A549 (cell line): ENCODE measurements around the gene ZNF384. TPM values are rescaled to one million over a fixed set of nuclear protein-coding genes. Genes with fewer than 3 reads are reported as not detected.

Experiments
- ATAC-seq, 2 experiments: fragments of 200-7000 bp in 1 of 2; fragments of >200 bp in 1 of 2; cut with Nextera tagmentation in 1 of 2; cut with Tn5 transposase in 1 of 2; 3 replicates each; pipeline versions ENCODE4 v1.8.0 to v1.9.1; 2018 to 2020; ENCODE audit warnings: mild to moderate bottlenecking in 1 of 2, moderate library complexity in 1 of 2
- CTCF ChIA-PET: fragments of 300-600 bp; sonication (Branson Sonifier 250); formaldehyde crosslinking; extraction: SDS; loops from one replicate; lab custom pipeline; 2021; ENCODE audit warnings: antibody characterized with exemption, inconsistent platforms; lab: Yijun Ruan, JAX
- POLR2A ChIA-PET: fragments of 350-600 bp; formaldehyde crosslinking; extraction: SDS; loops from one replicate; lab custom pipeline; 2021; ENCODE audit warnings: antibody characterized with exemption, inconsistent platforms; lab: Yijun Ruan, JAX
- DNase-seq, 2 experiments: peaks; one replicate each; pipeline versions ENCODE4 v3.0.0 to v3.0.0-alpha.2; 2011 to 2016; ENCODE audit warnings: low read depth in 1 of 2, low spot score in 1 of 2
- FAIRE-seq: peaks from 2 replicates; lab custom pipeline; 2011; peaks lifted over from hg19 to GRCh38; lab: Jason Lieb, UNC
- H3K27ac ChIP-seq, 2 experiments: fragments of >200 bp; sonication (Bioruptor Twin); formaldehyde crosslinking; 3 replicates each; pipeline ENCODE4 v1.5.1; 2016 to 2017
- H3K4me1 ChIP-seq: fragments of >200 bp; sonication (Bioruptor Twin); formaldehyde crosslinking; 3 replicates; pipeline ENCODE4 v1.6.1; 2016
- H3K4me2 ChIP-seq: fragments of >200 bp; sonication (Bioruptor Twin); formaldehyde crosslinking; 3 replicates; pipeline ENCODE4 v1.6.1; 2016
- H3K4me3 ChIP-seq: fragments of >200 bp; sonication (Bioruptor Twin); formaldehyde crosslinking; 3 replicates; pipeline ENCODE4 v1.5.1; 2016
- H3K9me3 ChIP-seq: fragments of >200 bp; sonication (Bioruptor Twin); formaldehyde crosslinking; 3 replicates; pipeline ENCODE4 v1.6.1; 2016
- HOXB13 ChIP-seq: fragments of 250-450 bp; sonication (Bioruptor Pico); IDR thresholded peaks from 2 replicates; pipeline ENCODE4 v1.5.0; 2020; ENCODE audit warnings: low read depth, mild to moderate bottlenecking, moderate library complexity
- HOXB5 ChIP-seq: fragments of 250-450 bp; sonication (Bioruptor Pico); IDR thresholded peaks from 2 replicates; pipeline ENCODE4 v1.5.0; 2020; ENCODE audit warnings: mild to moderate bottlenecking, moderate library complexity
- JUN ChIP-seq, 2 experiments: fragments of >200 bp; sonication (Bioruptor Twin); formaldehyde crosslinking; IDR thresholded peaks; 2 replicates in 1 of 2; 3 replicates in 1 of 2; pipeline ENCODE4 v1.6.1; 2016 to 2017
- JUNB ChIP-seq: fragments of >200 bp; sonication (Bioruptor Twin); formaldehyde crosslinking; IDR thresholded peaks from 2 replicates; pipeline ENCODE4 v1.6.1; 2016
- MYC ChIP-seq: IDR thresholded peaks from 2 replicates; pipeline ENCODE4 v1.6.1; 2012; ENCODE audit warnings: mild to moderate bottlenecking, inconsistent platforms, low read length, improper control_type of control experiment, borderline replicate concordance
- NFE2L2 ChIP-seq: fragments of 150-350 bp; conservative IDR thresholded peaks from 2 replicates; pipeline ENCODE4 v1.6.1; 2014; ENCODE audit warnings: low read length
- PHF8 ChIP-seq: fragments of 200-600 bp; sonication (generic); IDR thresholded peaks from 2 replicates; pipeline ENCODE4 v1.6.1; 2016; ENCODE audit warnings: low read depth, mild to moderate bottlenecking, antibody characterized with exemption, moderate library complexity, borderline replicate concordance
- POLR2A ChIP-seq: IDR thresholded peaks from 2 replicates; pipeline ENCODE4 v1.6.1; 2012; ENCODE audit warnings: mild to moderate bottlenecking, low read length
- RAD21 ChIP-seq, 2 experiments: fragments of >200 bp in 1 of 2; sonication (Bioruptor Twin) in 1 of 2; formaldehyde crosslinking in 1 of 2; IDR thresholded peaks in 1 of 2; conservative IDR thresholded peaks in 1 of 2; 2 replicates in 1 of 2; 3 replicates in 1 of 2; pipeline ENCODE4 v1.6.1; 2012 to 2018; ENCODE audit warnings: inconsistent platforms in 1 of 2
- SREBF2 ChIP-seq: fragments of 450-650 bp; IDR thresholded peaks from 2 replicates; pipeline ENCODE4 v1.6.1; 2014; ENCODE audit warnings: mild to moderate bottlenecking, moderate library complexity
- TP53 ChIP-seq: fragments of 250-450 bp; sonication (Bioruptor Pico); IDR thresholded peaks from 2 replicates; pipeline ENCODE4 v1.5.0; 2021; ENCODE audit warnings: mild to moderate bottlenecking, moderate library complexity
- ZC3H11A ChIP-seq: fragments of 450-650 bp; IDR thresholded peaks from 2 replicates; pipeline ENCODE4 v1.6.1; 2014; ENCODE audit warnings: antibody characterized with exemption, mild to moderate bottlenecking
- ZFP36 ChIP-seq: fragments of 450-650 bp; IDR thresholded peaks from 2 replicates; pipeline ENCODE4 v1.6.1; 2014; ENCODE audit warnings: borderline replicate concordance; ENCODE audit not compliant: partially characterized antibody
- ZNF302 ChIP-seq: fragments of 250-450 bp; sonication (Bioruptor Pico); IDR thresholded peaks from 2 replicates; pipeline ENCODE4 v1.9.0; 2021; ENCODE audit warnings: inconsistent platforms, mild to moderate bottlenecking, moderate library complexity
- whole genome bisulfite sequencing: methylation state at CpG from one replicate; pipeline ENCODE4 v1.1.6; 2017; ENCODE audit errors: missing lambda C conversion rate; 5-methylcytosine and 5-hydroxymethylcytosine counted together
- polyA plus RNA-seq, 4 experiments: library from polyadenylated mRNA; depleted of rRNA in 3 of 4; stranded (reverse); fragments of >200 nt; fragmentation: RNase III in 1 of 4; extraction: RNeasy Plus Mini Kit Qiagen cat#74134 plus additional on column Dnase treatment in 1 of 4; gene quantifications; 2 replicates in 3 of 4; 3 replicates in 1 of 4; pipeline ENCODE4 v1.2.3, GENCODE V29; 2011 to 2017
- small RNA-seq, 6 experiments: library from RNA; depleted of rRNA; stranded (forward); fragments of <200 nt; gene quantifications; one replicate each; pipeline ENCODE3, GENCODE V24; 2012
- TF ChIP-seq, protein P1 (sequence below): IDR thresholded peaks from 2 replicates; pipeline ENCODE4 v1.6.1; 2012

Gene ZNF384
- polyA plus RNA-seq, 2 of the 4 experiments (the other 2 are of a cell fraction) = 59.6 to 79.8 TPM

DNA sequence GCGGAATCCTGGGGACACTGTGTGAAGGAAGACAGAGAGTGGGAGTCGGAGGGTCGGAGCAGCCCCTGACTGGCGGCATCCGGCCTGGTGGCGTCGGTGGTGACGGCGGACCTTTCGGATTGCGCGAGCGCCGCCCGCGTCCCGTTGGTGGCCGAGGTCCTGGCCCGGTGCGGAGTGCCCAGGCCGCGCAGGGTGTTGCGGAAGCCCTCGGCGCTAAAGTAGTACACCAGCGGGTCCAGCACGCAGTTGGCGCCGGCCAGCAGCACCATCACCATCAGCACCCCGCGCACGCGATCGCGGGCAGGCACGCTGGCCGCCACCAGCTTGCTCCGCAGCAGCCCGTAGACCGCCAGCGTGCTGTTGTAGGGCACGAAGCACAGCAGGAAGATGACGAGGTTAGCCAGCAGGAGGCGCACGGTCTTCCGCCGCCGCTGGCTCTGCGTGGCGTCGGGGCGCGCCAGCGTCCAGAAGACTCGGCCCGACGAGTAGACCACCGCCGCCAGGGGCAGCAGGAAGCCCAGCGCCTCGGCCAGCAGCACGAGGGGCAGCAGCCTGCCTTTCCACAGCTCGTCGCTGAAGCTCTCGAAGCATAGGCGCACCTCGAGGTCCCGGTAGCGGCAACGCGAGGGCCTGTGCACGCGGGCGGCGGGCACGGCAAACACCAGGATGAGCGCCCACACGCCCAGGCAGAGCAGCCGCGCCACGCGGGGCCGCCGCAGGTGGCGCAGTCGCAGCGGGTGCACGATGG, 68.9 kb downstream of the ZNF384 start:
- Histone ChIP-seq H3K4me3 (no peak overlapping the region), H3K4me1 (no peaks in the 10 kb centered on the region), H3K9me3 (no peaks in the 10 kb centered on the region), H3K27ac (no peak overlapping the region), H3K4me2 (no peak overlapping the region)
- FAIRE-seq (no peak), DNase-seq (no peak), ATAC-seq (no peak)
- 92% methylated on average over 73 of the region's 88 CpGs for WGBS
- ChIA-PET CTCF (interaction anchor here (1.1 to 2.6 kb wide), 12 partner anchors 10 to 205 kb away, joined by 3 to 10 read pairs (median 4); partner anchors contain the start of gene LAG3), POLR2A (interaction anchor here (0.5 kb wide), 1 partner anchor 69 kb away, joined by 3 read pairs; no protein-coding TSS in a partner anchor)
- no peak for TF ChIP-seq MYC
- no peak for TF ChIP-seq PHF8
- no peak for TF ChIP-seq SREBF2
- TF ChIP-seq ZNF302 (CRISPR knock-in tag) = no peak
- TF ChIP-seq HOXB5 = no peak

DNA sequence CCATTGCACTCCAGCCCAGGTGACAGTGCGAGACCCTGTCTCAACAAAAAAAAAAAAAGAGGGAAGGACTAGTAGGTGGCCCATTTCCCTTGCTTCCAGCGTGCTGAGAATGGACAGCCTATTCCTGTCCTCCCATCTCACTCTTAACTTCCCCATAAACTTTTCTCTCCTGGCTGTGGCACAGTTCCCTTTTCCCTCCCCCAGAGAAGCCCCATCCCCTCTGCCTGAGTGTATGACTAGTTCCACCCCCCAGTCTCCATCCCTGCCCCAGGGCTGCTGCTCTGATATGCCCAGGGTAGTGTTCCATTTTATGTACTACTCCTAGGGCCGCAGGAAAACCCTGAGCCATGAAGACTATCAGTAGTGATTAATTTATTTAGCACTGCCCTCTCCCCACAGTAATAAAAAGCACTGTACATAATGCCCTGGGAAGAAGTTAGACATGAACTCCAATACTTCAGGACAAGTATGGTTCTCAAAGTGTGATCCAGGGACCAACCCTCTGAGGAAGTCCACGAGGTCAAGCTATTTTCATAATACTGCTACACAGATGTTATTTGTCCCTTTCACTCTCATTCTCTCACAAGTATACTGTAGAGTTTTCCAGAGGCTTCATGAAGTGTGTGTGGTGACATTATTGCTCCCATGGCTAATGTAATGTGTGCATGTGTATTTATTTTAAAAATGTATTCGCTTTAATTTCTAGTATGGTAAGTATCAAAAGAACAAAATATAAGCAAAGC, 70.5 kb downstream of the ZNF384 start:
- DNase-seq = no peak
- Histone ChIP-seq H3K4me3 (no peak overlapping the region), H3K4me1 (peaks cover 10% of the 10 kb centered on the region), H3K27ac (no peak overlapping the region), H3K4me2 (no peak overlapping the region), H3K9me3 (no peaks in the 10 kb centered on the region)
- 56% methylated on average over 5 of the region's 5 CpGs for WGBS
- FAIRE-seq = no peak
- POLR2A ChIA-PET = no interaction called here
- CTCF ChIA-PET = interaction anchor here (0.6 to 2.6 kb wide), 23 partner anchors 9 to 382 kb away, joined by 3 to 14 read pairs (median 4); partner anchors contain the start of genes ACRBP and LPAR5
- ATAC-seq = no peak
- no peak for TF ChIP-seq SREBF2
- no peak for TF ChIP-seq ZFP36
- TF ChIP-seq JUN (IDR thresholded peaks at IDR 0.05) = no peak
- no peak for TF ChIP-seq RAD21 (conservative IDR thresholded peaks at IDR 0.05 in 1 of 2, IDR thresholded peaks at IDR 0.05 in 1 of 2)
- no peak for TF ChIP-seq HOXB13 (CRISPR knock-in tag)
- no peak for TF ChIP-seq TP53 (CRISPR knock-in tag)
- TF ChIP-seq, protein P1, sequence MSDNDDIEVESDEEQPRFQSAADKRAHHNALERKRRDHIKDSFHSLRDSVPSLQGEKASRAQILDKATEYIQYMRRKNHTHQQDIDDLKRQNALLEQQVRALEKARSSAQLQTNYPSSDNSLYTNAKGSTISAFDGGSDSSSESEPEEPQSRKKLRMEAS = no peak
- TF ChIP-seq ZC3H11A = no peak
- TF ChIP-seq POLR2A = no peak
- TF ChIP-seq NFE2L2 = no peak
- no peak for TF ChIP-seq JUNB

Small RNA genes within 50 kb of the gene (small RNA-seq; reads per million reads assigned to genes)
- 0 reads per million in 6 experiments for gene RNU6-781P

Other genes starting within 250 kb of the ZNF384 start
- gene CD27, start 244.4 kb downstream of the ZNF384 start, polyA plus RNA-seq (2011; rRNA removed) = not detected in 2 replicates
- gene CD27, start 244.4 kb downstream of the ZNF384 start, polyA plus RNA-seq (2017; fragmentation: RNase III; extraction: RNeasy Plus Mini Kit Qiagen cat#74134 plus additional on column Dnase treatment) = not detected in 3 replicates
- gene TAPBPL, start 237.3 kb downstream of the ZNF384 start, polyA plus RNA-seq (2011; rRNA removed) = 3.6 and 5.1 TPM in 2 replicates
- 2.3 to 3.4 TPM (median 2.8 TPM) in 3 replicates for gene TAPBPL, start 237.3 kb downstream of the ZNF384 start, polyA plus RNA-seq (2017; fragmentation: RNase III; extraction: RNeasy Plus Mini Kit Qiagen cat#74134 plus additional on column Dnase treatment)
- 17.6 and 28.8 TPM in 2 replicates for gene VAMP1, start 218.7 kb downstream of the ZNF384 start, polyA plus RNA-seq (2011; rRNA removed)
- 20.6 to 22.8 TPM (median 22.7 TPM) in 3 replicates for gene VAMP1, start 218.7 kb downstream of the ZNF384 start, polyA plus RNA-seq (2017; fragmentation: RNase III; extraction: RNeasy Plus Mini Kit Qiagen cat#74134 plus additional on column Dnase treatment)
- 181 and 337 TPM in 2 replicates for gene MRPL51, start 196.1 kb downstream of the ZNF384 start, polyA plus RNA-seq (2011; rRNA removed)
- 260 to 272 TPM (median 265 TPM) in 3 replicates for gene MRPL51, start 196.1 kb downstream of the ZNF384 start, polyA plus RNA-seq (2017; fragmentation: RNase III; extraction: RNeasy Plus Mini Kit Qiagen cat#74134 plus additional on column Dnase treatment)
- 130 and 145 TPM in 2 replicates for gene NCAPD2, start 195.3 kb downstream of the ZNF384 start, polyA plus RNA-seq (2011; rRNA removed)
- gene NCAPD2, start 195.3 kb downstream of the ZNF384 start, polyA plus RNA-seq (2017; fragmentation: RNase III; extraction: RNeasy Plus Mini Kit Qiagen cat#74134 plus additional on column Dnase treatment) = 76.1 to 82.0 TPM (median 77.3 TPM) in 3 replicates
- 10,036 and 10,800 TPM in 2 replicates for gene GAPDH, start 154.9 kb downstream of the ZNF384 start, polyA plus RNA-seq (2011; rRNA removed)
- 6,292 to 6,607 TPM (median 6,463 TPM) in 3 replicates for gene GAPDH, start 154.9 kb downstream of the ZNF384 start, polyA plus RNA-seq (2017; fragmentation: RNase III; extraction: RNeasy Plus Mini Kit Qiagen cat#74134 plus additional on column Dnase treatment)
- gene IFFO1, start 133.3 kb downstream of the ZNF384 start, polyA plus RNA-seq (2011; rRNA removed) = 0.74 and 1.0 TPM in 2 replicates
- 0.94 to 1.5 TPM (median 1.1 TPM) in 3 replicates for gene IFFO1, start 133.3 kb downstream of the ZNF384 start, polyA plus RNA-seq (2017; fragmentation: RNase III; extraction: RNeasy Plus Mini Kit Qiagen cat#74134 plus additional on column Dnase treatment)
- gene NOP2, start 121.1 kb downstream of the ZNF384 start, polyA plus RNA-seq (2011; rRNA removed) = 162 and 176 TPM in 2 replicates
- gene NOP2, start 121.1 kb downstream of the ZNF384 start, polyA plus RNA-seq (2017; fragmentation: RNase III; extraction: RNeasy Plus Mini Kit Qiagen cat#74134 plus additional on column Dnase treatment) = 100 to 108 TPM (median 104 TPM) in 3 replicates
- 53.7 and 99.3 TPM in 2 replicates for gene CHD4, start 82.0 kb downstream of the ZNF384 start, polyA plus RNA-seq (2011; rRNA removed)
- gene CHD4, start 82.0 kb downstream of the ZNF384 start, polyA plus RNA-seq (2017; fragmentation: RNase III; extraction: RNeasy Plus Mini Kit Qiagen cat#74134 plus additional on column Dnase treatment) = 83.4 to 87.8 TPM (median 84.8 TPM) in 3 replicates
- gene LPAR5, start 53.4 kb downstream of the ZNF384 start, polyA plus RNA-seq (2011; rRNA removed) = 0.74 and 0.97 TPM in 2 replicates
- 0.29 to 0.66 TPM (median 0.58 TPM) in 3 replicates for gene LPAR5, start 53.4 kb downstream of the ZNF384 start, polyA plus RNA-seq (2017; fragmentation: RNase III; extraction: RNeasy Plus Mini Kit Qiagen cat#74134 plus additional on column Dnase treatment)
- gene ACRBP, start 41.9 kb downstream of the ZNF384 start, polyA plus RNA-seq (2011; rRNA removed) = 0.70 and 1.4 TPM in 2 replicates
- 0.28 to 0.36 TPM (median 0.34 TPM) in 3 replicates for gene ACRBP, start 41.9 kb downstream of the ZNF384 start, polyA plus RNA-seq (2017; fragmentation: RNase III; extraction: RNeasy Plus Mini Kit Qiagen cat#74134 plus additional on column Dnase treatment)
- 36.5 and 41.3 TPM in 2 replicates for gene ING4, start 26.3 kb downstream of the ZNF384 start, polyA plus RNA-seq (2011; rRNA removed)
- 15.3 to 19.5 TPM (median 18.8 TPM) in 3 replicates for gene ING4, start 26.3 kb downstream of the ZNF384 start, polyA plus RNA-seq (2017; fragmentation: RNase III; extraction: RNeasy Plus Mini Kit Qiagen cat#74134 plus additional on column Dnase treatment)
- gene PIANP, start 11.4 kb upstream of the ZNF384 start, polyA plus RNA-seq (2011; rRNA removed) = 0.10 and 0.22 TPM in 2 replicates
- 0.30 to 0.56 TPM (median 0.45 TPM) in 3 replicates for gene PIANP, start 11.4 kb upstream of the ZNF384 start, polyA plus RNA-seq (2017; fragmentation: RNase III; extraction: RNeasy Plus Mini Kit Qiagen cat#74134 plus additional on column Dnase treatment)
- gene COPS7A, start 34.7 kb upstream of the ZNF384 start, polyA plus RNA-seq (2011; rRNA removed) = 78.8 and 95.0 TPM in 2 replicates
- gene COPS7A, start 34.7 kb upstream of the ZNF384 start, polyA plus RNA-seq (2017; fragmentation: RNase III; extraction: RNeasy Plus Mini Kit Qiagen cat#74134 plus additional on column Dnase treatment) = 46.9 to 51.2 TPM (median 50.0 TPM) in 3 replicates
- gene MLF2, start 63.8 kb upstream of the ZNF384 start, polyA plus RNA-seq (2011; rRNA removed) = 302 and 310 TPM in 2 replicates
- gene MLF2, start 63.8 kb upstream of the ZNF384 start, polyA plus RNA-seq (2017; fragmentation: RNase III; extraction: RNeasy Plus Mini Kit Qiagen cat#74134 plus additional on column Dnase treatment) = 269 to 305 TPM (median 295 TPM) in 3 replicates
- gene PTMS, start 77.0 kb upstream of the ZNF384 start, polyA plus RNA-seq (2011; rRNA removed) = 205 and 391 TPM in 2 replicates
- gene PTMS, start 77.0 kb upstream of the ZNF384 start, polyA plus RNA-seq (2017; fragmentation: RNase III; extraction: RNeasy Plus Mini Kit Qiagen cat#74134 plus additional on column Dnase treatment) = 868 to 1,195 TPM (median 1,161 TPM) in 3 replicates
- gene LAG3, start 83.1 kb upstream of the ZNF384 start, polyA plus RNA-seq (2011; rRNA removed) = 0.56 and 0.66 TPM in 2 replicates
- gene LAG3, start 83.1 kb upstream of the ZNF384 start, polyA plus RNA-seq (2017; fragmentation: RNase III; extraction: RNeasy Plus Mini Kit Qiagen cat#74134 plus additional on column Dnase treatment) = 1.6 to 2.3 TPM (median 1.7 TPM) in 3 replicates
- gene CD4, start 100.2 kb upstream of the ZNF384 start, polyA plus RNA-seq (2011; rRNA removed) = not detected in 2 replicates
- gene CD4, start 100.2 kb upstream of the ZNF384 start, polyA plus RNA-seq (2017; fragmentation: RNase III; extraction: RNeasy Plus Mini Kit Qiagen cat#74134 plus additional on column Dnase treatment) = 0.03 TPM in 1 of 3 replicates, not detected in the others
- gene GPR162, start 132.4 kb upstream of the ZNF384 start, polyA plus RNA-seq (2011; rRNA removed) = 1.8 TPM in 2 replicates
- gene GPR162, start 132.4 kb upstream of the ZNF384 start, polyA plus RNA-seq (2017; fragmentation: RNase III; extraction: RNeasy Plus Mini Kit Qiagen cat#74134 plus additional on column Dnase treatment) = 1.7 to 2.4 TPM (median 1.7 TPM) in 3 replicates
- gene P3H3, start 139.0 kb upstream of the ZNF384 start, polyA plus RNA-seq (2011; rRNA removed) = 8.1 and 8.6 TPM in 2 replicates
- gene P3H3, start 139.0 kb upstream of the ZNF384 start, polyA plus RNA-seq (2017; fragmentation: RNase III; extraction: RNeasy Plus Mini Kit Qiagen cat#74134 plus additional on column Dnase treatment) = 17.7 to 23.2 TPM (median 21.9 TPM) in 3 replicates
- 0.94 and 1.1 TPM in 2 replicates for gene GNB3, start 151.6 kb upstream of the ZNF384 start, polyA plus RNA-seq (2011; rRNA removed)
- gene GNB3, start 151.6 kb upstream of the ZNF384 start, polyA plus RNA-seq (2017; fragmentation: RNase III; extraction: RNeasy Plus Mini Kit Qiagen cat#74134 plus additional on column Dnase treatment) = 2.3 to 3.7 TPM (median 2.7 TPM) in 3 replicates
- 51.5 and 57.5 TPM in 2 replicates for gene CDCA3, start 161.9 kb upstream of the ZNF384 start, polyA plus RNA-seq (2011; rRNA removed)
- gene CDCA3, start 161.9 kb upstream of the ZNF384 start, polyA plus RNA-seq (2017; fragmentation: RNase III; extraction: RNeasy Plus Mini Kit Qiagen cat#74134 plus additional on column Dnase treatment) = 79.6 to 92.0 TPM (median 80.2 TPM) in 3 replicates
- gene USP5, start 162.8 kb upstream of the ZNF384 start, polyA plus RNA-seq (2011; rRNA removed) = 58.6 and 64.5 TPM in 2 replicates
- gene USP5, start 162.8 kb upstream of the ZNF384 start, polyA plus RNA-seq (2017; fragmentation: RNase III; extraction: RNeasy Plus Mini Kit Qiagen cat#74134 plus additional on column Dnase treatment) = 75.3 to 78.2 TPM (median 76.9 TPM) in 3 replicates
- gene TPI1, start 178.2 kb upstream of the ZNF384 start, polyA plus RNA-seq (2011; rRNA removed) = 1,913 and 2,511 TPM in 2 replicates
- 1,221 to 1,293 TPM (median 1,253 TPM) in 3 replicates for gene TPI1, start 178.2 kb upstream of the ZNF384 start, polyA plus RNA-seq (2017; fragmentation: RNase III; extraction: RNeasy Plus Mini Kit Qiagen cat#74134 plus additional on column Dnase treatment)
- gene SPSB2, start 183.9 kb upstream of the ZNF384 start, polyA plus RNA-seq (2011; rRNA removed) = 15.3 and 16.8 TPM in 2 replicates
- 20.8 to 22.1 TPM (median 21.8 TPM) in 3 replicates for gene SPSB2, start 183.9 kb upstream of the ZNF384 start, polyA plus RNA-seq (2017; fragmentation: RNase III; extraction: RNeasy Plus Mini Kit Qiagen cat#74134 plus additional on column Dnase treatment)
- gene LRRC23, start 215.4 kb upstream of the ZNF384 start, polyA plus RNA-seq (2011; rRNA removed) = 33.3 and 40.4 TPM in 2 replicates
- 17.2 to 19.1 TPM (median 19.1 TPM) in 3 replicates for gene LRRC23, start 215.4 kb upstream of the ZNF384 start, polyA plus RNA-seq (2017; fragmentation: RNase III; extraction: RNeasy Plus Mini Kit Qiagen cat#74134 plus additional on column Dnase treatment)
- gene ENO2, start 225.2 kb upstream of the ZNF384 start, polyA plus RNA-seq (2011; rRNA removed) = 26.2 and 45.1 TPM in 2 replicates
- 31.0 to 38.6 TPM (median 31.6 TPM) in 3 replicates for gene ENO2, start 225.2 kb upstream of the ZNF384 start, polyA plus RNA-seq (2017; fragmentation: RNase III; extraction: RNeasy Plus Mini Kit Qiagen cat#74134 plus additional on column Dnase treatment)
- gene ATN1, start 238.6 kb upstream of the ZNF384 start, polyA plus RNA-seq (2011; rRNA removed) = 11.3 and 23.1 TPM in 2 replicates
- gene ATN1, start 238.6 kb upstream of the ZNF384 start, polyA plus RNA-seq (2017; fragmentation: RNase III; extraction: RNeasy Plus Mini Kit Qiagen cat#74134 plus additional on column Dnase treatment) = 40.3 to 51.6 TPM (median 51.2 TPM) in 3 replicates